Muscle of leg (tissue), 11 donors: Measurements from ENCODE around the gene UIMC1. TPM values are rescaled to one million over a fixed set of nuclear protein-coding genes. Genes with fewer than 3 reads are reported as not detected.

ENCODE experiments used
- DNase-seq: peaks from one replicate; pipeline ENCODE4 v3.0.0; 2013
- H3K27ac ChIP-seq: one replicate; pipeline ENCODE4 v1.5.1; 2013; ENCODE audit warnings: mild to moderate bottlenecking, low read length, control low read depth
- H3K27me3 ChIP-seq: one replicate; pipeline ENCODE4 v1.6.1; 2013; ENCODE audit warnings: low read length; ENCODE audit not compliant: control insufficient read depth, insufficient read depth
- H3K36me3 ChIP-seq: one replicate; pipeline ENCODE4 v1.6.1; 2013; ENCODE audit warnings: low read length; ENCODE audit not compliant: control insufficient read depth, insufficient read depth
- H3K4me1 ChIP-seq: one replicate; pipeline ENCODE4 v1.6.1; 2013; ENCODE audit warnings: low read length; ENCODE audit not compliant: control insufficient read depth, insufficient read depth
- H3K4me3 ChIP-seq: one replicate; pipeline ENCODE4 v1.5.1; 2013; ENCODE audit warnings: low read length, control low read depth
- H3K9me3 ChIP-seq: replicated peaks from 2 replicates; pipeline ENCODE4 v1.6.1; 2013; ENCODE audit warnings: low read depth, low read length; ENCODE audit not compliant: control insufficient read depth
- WGBS: methylation state at CpG from one replicate; pipeline ENCODE4 v1.1.5; 2013; ENCODE audit warnings: missing lambda C conversion rate; ENCODE audit not compliant: insufficient coverage; 5-methylcytosine and 5-hydroxymethylcytosine counted together
- polyA plus RNA-seq, 8 donors: library from polyadenylated mRNA; unstranded; fragments of 120-200 nt; gene quantifications; one replicate each; pipeline versions ENCODE4 v1.2.1 to v1.2.3, GENCODE V29; 2013; ENCODE audit warnings: inconsistent platforms in 1 of 8, low replicate concordance in 1 of 8; ENCODE audit not compliant: insufficient read length in 8 of 8, insufficient read depth in 1 of 8
- total RNA-seq: library from RNA; stranded (reverse); fragments of 120-200 nt; gene quantifications from one replicate; pipeline ENCODE4 v1.2.4, GENCODE V29; 2013

Gene UIMC1
- total and polyA plus RNA-seq, 9 donors = 23.1 to 31.1 (median 28.3) TPM

DNA sequence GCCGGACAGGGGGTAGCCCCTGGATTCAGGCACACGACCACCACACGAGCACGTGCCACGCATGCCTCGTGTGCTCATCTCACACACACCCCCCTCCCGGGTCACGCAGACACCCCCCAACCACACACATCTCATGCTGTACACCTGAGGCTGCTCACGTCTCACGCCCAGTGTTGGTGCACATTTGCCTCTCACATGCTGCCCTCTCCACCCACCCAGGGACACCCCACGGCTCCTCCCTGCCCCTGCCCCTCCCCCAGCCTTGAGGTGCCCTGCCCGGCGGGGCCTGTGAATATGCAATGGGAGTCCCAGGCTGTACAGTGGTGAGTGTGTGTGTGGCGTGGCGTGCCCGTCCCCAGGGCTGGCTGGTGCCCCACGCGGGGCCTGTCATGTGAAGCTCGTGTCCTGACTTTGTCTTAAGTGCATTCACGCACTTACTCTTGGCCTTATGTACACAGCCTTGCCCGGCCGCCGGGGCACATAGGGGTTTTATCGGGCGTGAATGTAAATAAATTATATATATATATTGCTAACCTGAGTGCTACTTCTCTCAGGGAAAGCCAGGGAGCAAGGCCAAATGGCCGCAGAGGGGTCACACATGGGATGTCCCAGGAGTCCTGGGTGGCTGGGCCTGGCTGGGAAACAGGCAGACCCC, 126.1 kb downstream of the UIMC1 start:
- no peaks in the 10 kb centered on the region for H3K36me3 ChIP-seq
- H3K4me3 ChIP-seq = no peak overlapping the region
- 86% methylated on average over 16 of the region's 26 CpGs for WGBS
- no peak overlapping the region for H3K27ac ChIP-seq
- peaks cover 21% of the 10 kb centered on the region for H3K27me3 ChIP-seq
- no peak for DNase-seq
- no peaks in the 10 kb centered on the region for H3K9me3 ChIP-seq
- H3K4me1 ChIP-seq = peaks cover 15% of the 10 kb centered on the region

DNA sequence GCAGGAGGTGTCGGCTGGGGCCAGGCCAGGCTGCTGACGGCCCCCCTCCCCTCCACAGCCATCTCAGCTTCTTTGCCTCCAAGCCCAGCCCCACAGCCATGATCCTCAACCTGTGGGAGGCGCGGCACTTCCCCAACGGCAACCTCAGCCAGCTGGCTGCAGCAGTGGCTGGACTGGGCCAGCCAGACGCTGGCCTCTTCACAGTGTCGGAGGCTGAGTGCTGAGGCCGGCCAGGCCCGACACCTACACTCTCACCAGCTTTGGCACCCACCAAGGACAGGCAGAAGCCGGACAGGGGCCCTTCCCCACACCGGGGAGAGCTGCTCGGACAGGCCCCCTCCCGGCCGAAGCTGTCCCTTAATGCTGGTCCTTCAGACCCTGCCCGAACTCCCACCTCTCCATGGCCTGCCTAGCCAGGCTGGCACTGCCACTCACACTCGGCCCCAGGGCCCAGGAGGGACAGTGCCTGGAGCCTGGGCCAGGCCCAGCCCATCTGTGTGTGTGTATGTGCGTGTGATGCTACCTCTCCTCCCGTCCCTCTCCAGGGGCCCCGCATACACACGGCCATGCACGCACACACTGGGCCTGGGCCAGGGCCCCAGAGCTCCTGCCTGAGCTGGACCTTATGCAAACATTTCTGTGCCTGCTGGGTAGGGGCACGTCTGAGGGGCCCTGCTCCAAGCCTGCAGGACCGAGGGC, 126.8 kb downstream of the UIMC1 start:
- peaks cover 18% of the 10 kb centered on the region for H3K4me1 ChIP-seq
- WGBS = 45% methylated on average over 15 of the region's 23 CpGs
- H3K27me3 ChIP-seq = peaks cover 27% of the 10 kb centered on the region
- H3K27ac ChIP-seq = no peak overlapping the region
- no peaks in the 10 kb centered on the region for H3K36me3 ChIP-seq
- peak; percentile 56 for DNase-seq
- no peaks in the 10 kb centered on the region for H3K9me3 ChIP-seq
- no peak overlapping the region for H3K4me3 ChIP-seq

DNA sequence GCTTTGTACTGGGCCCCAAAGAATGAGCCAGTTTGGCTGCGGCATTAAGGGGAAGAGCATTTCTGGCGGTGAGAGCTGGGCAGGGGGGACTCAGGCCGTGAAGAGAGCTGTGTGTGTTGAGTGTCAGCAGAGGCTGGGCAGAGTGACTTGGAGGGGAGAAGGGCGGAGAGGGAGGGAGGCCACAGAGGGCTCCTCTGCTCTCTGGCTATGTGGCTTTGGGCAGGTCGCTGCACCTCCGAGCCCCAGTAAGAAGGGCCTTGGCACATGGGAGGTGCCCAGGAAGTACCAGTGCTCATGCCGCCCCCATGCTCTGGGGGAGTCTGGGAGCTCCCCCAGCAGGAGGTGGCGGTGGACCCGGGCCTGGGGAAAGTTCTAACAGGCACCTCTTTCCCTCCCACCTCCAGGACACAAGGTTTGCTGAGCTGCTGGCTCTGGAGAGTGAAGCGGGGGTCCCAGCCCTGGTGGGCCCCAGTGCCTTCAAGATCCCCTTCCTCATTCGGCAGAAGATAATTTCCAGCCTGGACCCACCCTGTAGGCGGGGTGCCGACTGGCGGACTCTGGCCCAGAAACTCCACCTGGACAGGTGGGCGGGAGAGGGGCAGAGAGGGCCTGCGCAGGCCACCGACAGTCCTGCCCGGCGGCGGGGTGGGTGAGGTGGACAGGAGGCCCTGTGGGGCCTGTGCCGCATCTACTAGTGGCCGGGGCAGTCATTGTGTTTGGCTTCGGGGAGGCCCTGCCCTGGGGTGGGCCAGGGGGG, 127.5 kb downstream of the UIMC1 start:
- Histone ChIP-seq H3K4me1 (peaks cover 14% of the 10 kb centered on the region), H3K27ac (no peak overlapping the region), H3K4me3 (no peak overlapping the region), H3K27me3 (peaks cover 34% of the 10 kb centered on the region), H3K36me3 (no peaks in the 10 kb centered on the region), H3K9me3 (no peaks in the 10 kb centered on the region)
- 76% methylated on average over 15 of the region's 23 CpGs for WGBS
- DNase-seq = no peak

DNA sequence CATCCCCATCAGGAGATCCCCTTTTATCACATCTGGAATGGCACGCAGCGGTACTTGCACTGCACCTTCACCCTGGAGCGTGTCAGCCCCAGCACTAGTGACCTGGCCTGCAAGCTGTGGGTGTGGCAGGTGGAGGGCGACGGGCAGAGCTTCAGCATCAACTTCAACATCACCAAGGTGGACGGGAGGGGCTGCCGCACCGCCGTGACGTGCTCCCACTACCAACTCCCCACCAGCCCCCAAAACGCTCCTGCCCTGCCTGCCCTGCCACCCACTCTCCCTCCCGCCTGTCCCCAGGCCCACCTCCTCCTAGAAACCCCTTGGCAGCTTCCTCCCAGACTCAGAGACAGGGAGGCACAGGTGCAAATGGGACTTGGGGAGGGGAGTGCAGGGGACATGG, 128.1 kb downstream of the UIMC1 start:
- no peak overlapping the region for H3K4me3 ChIP-seq
- H3K36me3 ChIP-seq = no peaks in the 10 kb centered on the region
- no peaks in the 10 kb centered on the region for H3K9me3 ChIP-seq
- 87% methylated on average over 11 of the region's 12 CpGs for WGBS
- DNase-seq = no peak
- H3K4me1 ChIP-seq = peaks cover 14% of the 10 kb centered on the region
- no peak overlapping the region for H3K27ac ChIP-seq
- H3K27me3 ChIP-seq = peaks cover 36% of the 10 kb centered on the region

GRCh38 chr5:176877793-176878331, 128.7 kb downstream of the UIMC1 start:
- peaks cover 36% of the 10 kb centered on the region for H3K27me3 ChIP-seq

GRCh38 chr5:176876506-176877431, 129.8 kb downstream of the UIMC1 start:
- H3K36me3 ChIP-seq = no peaks in the 10 kb centered on the region
- DNase-seq = no peak
- no peak overlapping the region for H3K4me3 ChIP-seq
- 75% methylated on average over 21 of the region's 24 CpGs for WGBS
- H3K27ac ChIP-seq = no peak overlapping the region
- H3K9me3 ChIP-seq = no peaks in the 10 kb centered on the region
- H3K4me1 ChIP-seq = peaks cover 6% of the 10 kb centered on the region
- H3K27me3 ChIP-seq = peaks cover 36% of the 10 kb centered on the region

More at GRCh38 chr5:176877793-176878331, 128.7 kb downstream of the UIMC1 start:
- 58% methylated on average over 21 of the region's 21 CpGs for WGBS
- H3K36me3 ChIP-seq = no peaks in the 10 kb centered on the region
- DNase-seq = no peak
- no peak overlapping the region for H3K4me3 ChIP-seq
- H3K9me3 ChIP-seq = no peaks in the 10 kb centered on the region
- peaks cover 14% of the 10 kb centered on the region for H3K4me1 ChIP-seq
- H3K27ac ChIP-seq = no peak overlapping the region

DNA sequence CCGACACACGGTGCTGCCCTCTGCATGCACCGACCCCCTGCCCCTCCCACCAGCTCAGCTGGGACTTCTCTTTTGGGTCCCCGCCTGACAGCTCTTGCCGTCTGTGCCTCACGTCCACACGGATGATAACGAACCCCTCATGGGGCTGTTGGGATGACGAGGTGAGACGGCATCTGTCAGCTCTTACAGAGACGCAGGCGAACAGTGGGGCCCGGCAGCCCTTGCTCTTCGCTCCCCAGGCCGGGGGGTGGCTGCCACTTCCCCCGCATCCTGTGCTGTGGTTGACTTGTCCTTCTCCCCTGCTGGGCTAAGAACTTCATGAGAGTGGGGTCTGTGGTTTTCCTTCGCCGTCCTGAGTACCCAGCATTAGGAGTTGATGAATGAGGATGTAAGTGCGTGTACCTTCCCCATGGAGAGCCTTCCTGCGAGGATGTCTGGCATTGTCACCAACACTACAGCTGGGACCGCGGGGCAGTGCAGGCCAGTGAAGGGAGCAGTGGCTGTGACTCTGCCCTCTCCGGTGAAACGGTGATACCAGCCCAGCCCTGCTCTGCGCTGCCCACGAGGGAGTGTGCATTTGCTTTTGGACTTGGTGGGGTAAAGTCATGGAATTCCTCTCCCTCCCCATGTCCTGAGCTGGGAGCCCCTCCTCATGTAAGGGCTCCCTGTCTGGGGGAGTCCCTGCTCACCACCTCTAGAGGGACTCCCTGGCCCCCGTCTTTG, 130.6 kb downstream of the UIMC1 start:
- H3K27me3 ChIP-seq = peaks cover 36% of the 10 kb centered on the region
- 38% methylated on average over 14 of the region's 27 CpGs for WGBS
- no peak overlapping the region for H3K4me3 ChIP-seq
- H3K27ac ChIP-seq = no peak overlapping the region
- peaks cover 6% of the 10 kb centered on the region for H3K4me1 ChIP-seq
- H3K36me3 ChIP-seq = no peaks in the 10 kb centered on the region
- no peak for DNase-seq
- H3K9me3 ChIP-seq = no peaks in the 10 kb centered on the region

- no peak for DNase-seq
- no peak overlapping the region for H3K4me3 ChIP-seq
- no peaks in the 10 kb centered on the region for H3K9me3 ChIP-seq
- peaks cover 38% of the 10 kb centered on the region for H3K27me3 ChIP-seq
- no peaks in the 10 kb centered on the region for H3K36me3 ChIP-seq
- peaks cover 6% of the 10 kb centered on the region for H3K4me1 ChIP-seq
- H3K27ac ChIP-seq = no peak overlapping the region
- 50% methylated on average over 17 of the region's 17 CpGs for WGBS
These were observed 131.5 kb downstream of the UIMC1 start for GRCh38 chr5:176875014-176875550.
